ENCODE measurements around the gene MEF2D.

MEF2D gene

DNA sequence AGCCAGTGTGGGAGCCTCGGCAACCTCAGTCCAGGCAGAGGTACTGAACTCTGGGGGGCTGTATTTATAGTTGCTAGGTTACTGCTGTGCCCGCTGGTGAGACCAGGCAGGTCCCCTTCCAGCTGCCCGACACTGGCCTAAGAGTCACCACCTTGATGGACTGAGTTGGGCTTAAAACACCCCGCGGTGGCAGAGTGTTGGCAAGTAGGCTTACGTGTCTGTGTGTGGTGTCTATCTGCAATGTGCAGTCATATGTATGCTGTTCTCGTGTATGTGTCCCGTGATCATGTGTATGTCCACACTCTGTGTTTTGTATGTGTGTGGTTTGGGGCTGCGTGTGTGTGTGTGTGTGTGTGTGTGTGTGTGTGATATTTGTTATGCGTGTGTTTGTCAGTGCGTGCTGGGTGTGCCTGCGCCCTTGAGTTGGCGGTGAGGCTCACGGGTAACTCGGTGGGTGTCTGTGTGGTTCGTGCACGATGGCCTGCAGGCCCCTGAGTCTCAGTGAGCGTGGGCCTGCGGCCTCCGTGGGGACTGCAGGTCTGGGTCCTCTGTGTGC, 65.5 kb downstream of the MEF2D start:
- Histone ChIP-seq H3K9me3 (ENCODE audit: low read length) (no peaks in the 10 kb centered on the region), H2AFZ (ENCODE audit: low read length) (no peak overlapping the region), H3K4me2 (ENCODE audit: low read length) (no peak overlapping the region), H3K79me2 (ENCODE audit: insufficient read depth, low read length) (no peaks in the 10 kb centered on the region), H3K4me1 (ENCODE audit: insufficient read depth, low read length, severe bottlenecking) (peaks cover 5% of the 10 kb centered on the region), H3F3A (ENCODE audit: insufficient read depth, low read length) (no peaks in the 10 kb centered on the region), H3K9ac (ENCODE audit: low read length) (no peak overlapping the region), H3K27me3 (ENCODE audit: insufficient read depth, low read length) (peaks cover 5% of the 10 kb centered on the region; the same call in 1 of the 2 replicates), H3K36me3 (ENCODE audit: insufficient read depth, low read length) (no peaks in the 10 kb centered on the region), H4K20me1 (ENCODE audit: insufficient read depth, low read length) (no peaks in the 10 kb centered on the region), H3K9me2 (ENCODE audit: low read depth, low read length) (no peaks in the 10 kb centered on the region), H3K27ac (ENCODE audit: low read depth, low read length, poor library complexity, severe bottlenecking) (no peak overlapping the region), H3K4me3 (ENCODE audit: low read depth, low read length, poor library complexity, severe bottlenecking) (no peak overlapping the region)
- no peak for TF ChIP-seq EZH2 (IDR thresholded peaks at IDR 0.05; ENCODE audit: borderline replicate concordance, low read length)
- TF ChIP-seq, protein P1, sequence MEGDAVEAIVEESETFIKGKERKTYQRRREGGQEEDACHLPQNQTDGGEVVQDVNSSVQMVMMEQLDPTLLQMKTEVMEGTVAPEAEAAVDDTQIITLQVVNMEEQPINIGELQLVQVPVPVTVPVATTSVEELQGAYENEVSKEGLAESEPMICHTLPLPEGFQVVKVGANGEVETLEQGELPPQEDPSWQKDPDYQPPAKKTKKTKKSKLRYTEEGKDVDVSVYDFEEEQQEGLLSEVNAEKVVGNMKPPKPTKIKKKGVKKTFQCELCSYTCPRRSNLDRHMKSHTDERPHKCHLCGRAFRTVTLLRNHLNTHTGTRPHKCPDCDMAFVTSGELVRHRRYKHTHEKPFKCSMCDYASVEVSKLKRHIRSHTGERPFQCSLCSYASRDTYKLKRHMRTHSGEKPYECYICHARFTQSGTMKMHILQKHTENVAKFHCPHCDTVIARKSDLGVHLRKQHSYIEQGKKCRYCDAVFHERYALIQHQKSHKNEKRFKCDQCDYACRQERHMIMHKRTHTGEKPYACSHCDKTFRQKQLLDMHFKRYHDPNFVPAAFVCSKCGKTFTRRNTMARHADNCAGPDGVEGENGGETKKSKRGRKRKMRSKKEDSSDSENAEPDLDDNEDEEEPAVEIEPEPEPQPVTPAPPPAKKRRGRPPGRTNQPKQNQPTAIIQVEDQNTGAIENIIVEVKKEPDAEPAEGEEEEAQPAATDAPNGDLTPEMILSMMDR (IDR thresholded peaks at IDR 0.05; ENCODE audit: low read length): no peak

DNA sequence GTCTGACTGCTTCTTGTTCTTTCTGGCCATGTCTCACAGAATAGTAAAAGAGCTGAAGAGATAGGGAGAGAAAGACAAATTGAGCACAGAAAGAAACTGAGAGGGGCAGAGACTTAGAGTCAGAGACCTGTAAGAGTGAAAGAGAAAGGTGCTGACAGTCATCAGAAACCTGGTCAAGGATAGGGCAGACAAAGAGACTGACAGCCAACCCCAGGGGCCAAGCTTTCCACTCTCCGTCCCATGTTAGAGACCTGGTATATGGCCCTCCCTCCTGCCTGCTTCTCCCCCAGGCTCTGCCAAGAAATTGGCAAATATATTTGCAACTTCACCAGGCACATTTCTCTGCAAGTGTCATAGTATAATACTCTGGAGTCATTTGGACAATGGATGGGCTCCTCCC, 67.0 kb downstream of the MEF2D start:
- no peak overlapping the region for H2AFZ ChIP-seq (ENCODE audit: low read length)
- TF ChIP-seq, protein P1 (IDR thresholded peaks at IDR 0.05; ENCODE audit: low read length): no peak
- TF ChIP-seq EZH2 (IDR thresholded peaks at IDR 0.05; ENCODE audit: borderline replicate concordance, low read length): no peak
- H3K4me2 ChIP-seq (ENCODE audit: low read length): no peak overlapping the region
- no peaks in the 10 kb centered on the region for H3K9me3 ChIP-seq (ENCODE audit: low read length)
- no peaks in the 10 kb centered on the region for H3K9me2 ChIP-seq (ENCODE audit: low read depth, low read length)
- H3K4me3 ChIP-seq (ENCODE audit: low read depth, low read length, poor library complexity, severe bottlenecking): no peak overlapping the region
- H3K27me3 ChIP-seq (ENCODE audit: insufficient read depth, low read length): peaks cover 11% of the 10 kb centered on the region; the same call in 1 of the 2 replicates
- no peaks in the 10 kb centered on the region for H4K20me1 ChIP-seq (ENCODE audit: insufficient read depth, low read length)
- no peaks in the 10 kb centered on the region for H3F3A ChIP-seq (ENCODE audit: insufficient read depth, low read length)
- H3K36me3 ChIP-seq (ENCODE audit: insufficient read depth, low read length): no peaks in the 10 kb centered on the region
- no peaks in the 10 kb centered on the region for H3K79me2 ChIP-seq (ENCODE audit: insufficient read depth, low read length)
- H3K4me1 ChIP-seq (ENCODE audit: insufficient read depth, low read length, severe bottlenecking): peaks cover 2% of the 10 kb centered on the region
- H3K27ac ChIP-seq (ENCODE audit: low read depth, low read length, poor library complexity, severe bottlenecking): no peak overlapping the region
- no peak overlapping the region for H3K9ac ChIP-seq (ENCODE audit: low read length)

DNA sequence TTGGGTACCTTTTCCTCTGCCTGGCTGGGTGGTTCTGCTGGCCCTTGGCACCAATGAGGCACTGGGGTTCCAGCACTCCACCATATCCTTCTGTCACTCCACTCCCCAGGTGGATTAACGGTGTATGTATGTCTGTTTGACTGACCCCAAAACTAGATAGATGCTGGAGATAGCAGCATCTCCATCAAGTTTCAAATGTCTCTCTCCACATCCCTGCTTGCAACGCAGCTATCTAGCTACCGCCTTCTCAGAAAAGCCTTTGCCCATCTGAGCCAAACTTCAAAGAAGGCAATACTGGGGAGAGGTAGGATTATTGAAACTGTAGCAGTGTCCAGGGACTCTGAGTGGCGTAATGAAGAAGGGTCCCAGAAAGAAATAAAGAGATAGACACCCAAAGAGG, 67.5 kb downstream of the MEF2D start:
- Histone ChIP-seq H3K27me3 (ENCODE audit: insufficient read depth, low read length) (peaks cover 11% of the 10 kb centered on the region; the same call in 1 of the 2 replicates), H3K9me3 (ENCODE audit: low read length) (no peaks in the 10 kb centered on the region), H3K79me2 (ENCODE audit: insufficient read depth, low read length) (no peaks in the 10 kb centered on the region), H3K27ac (ENCODE audit: low read depth, low read length, poor library complexity, severe bottlenecking) (no peak overlapping the region), H3K9me2 (ENCODE audit: low read depth, low read length) (no peaks in the 10 kb centered on the region), H3K36me3 (ENCODE audit: insufficient read depth, low read length) (no peaks in the 10 kb centered on the region), H3K4me3 (ENCODE audit: low read depth, low read length, poor library complexity, severe bottlenecking) (no peak overlapping the region), H3K4me2 (ENCODE audit: low read length) (no peak overlapping the region), H4K20me1 (ENCODE audit: insufficient read depth, low read length) (no peaks in the 10 kb centered on the region), H3K9ac (ENCODE audit: low read length) (no peak overlapping the region), H3K4me1 (ENCODE audit: insufficient read depth, low read length, severe bottlenecking) (no peaks in the 10 kb centered on the region), H3F3A (ENCODE audit: insufficient read depth, low read length) (no peaks in the 10 kb centered on the region), H2AFZ (ENCODE audit: low read length) (no peak overlapping the region)
- TF ChIP-seq, protein P1 (IDR thresholded peaks at IDR 0.05; ENCODE audit: low read length): no peak
- no peak for TF ChIP-seq EZH2 (IDR thresholded peaks at IDR 0.05; ENCODE audit: borderline replicate concordance, low read length)
